ENCODE data around the gene ADAM12.

ADAM12 gene

GRCh38 chr10:126423732-126424491 is 35.6 kb upstream of the ADAM12 start:
- Histone ChIP-seq H3K27ac (ENCODE audit: low read depth, low read length) (no peak overlapping the region), H3K4me3 (ENCODE audit: low read depth, low read length) (no peak overlapping the region), H3K79me2 (ENCODE audit: control insufficient read depth, insufficient read depth, low read length, unreplicated experiment) (no peaks in the 10 kb centered on the region), H2AFZ (ENCODE audit: low read length, unreplicated experiment) (no peak overlapping the region), H3K36me3 (ENCODE audit: insufficient read depth, low read length) (peaks cover 5% of the 10 kb centered on the region; the same call in 1 of the 2 replicates), H3K4me1 (ENCODE audit: control insufficient read depth, insufficient read depth, low read length, unreplicated experiment) (peaks cover 29% of the 10 kb centered on the region), H3K27me3 (ENCODE audit: insufficient read depth, low read length) (no peaks in the 10 kb centered on the region)

GRCh38 chr10:126422567-126422966 is 34.3 kb upstream of the ADAM12 start:
- H3K4me1 ChIP-seq (ENCODE audit: control insufficient read depth, insufficient read depth, low read length, unreplicated experiment) = peaks cover 29% of the 10 kb centered on the region

GRCh38 chr10:126421756-126422256 is 33.5 kb upstream of the ADAM12 start:
- Histone ChIP-seq H3K4me3 (ENCODE audit: low read depth, low read length) (peak overlapping the region; percentile 61), H2AFZ (ENCODE audit: low read length, unreplicated experiment) (no peak overlapping the region), H3K27ac (ENCODE audit: low read depth, low read length) (peak overlapping the region; percentile 95), H3K36me3 (ENCODE audit: insufficient read depth, low read length) (peaks cover 5% of the 10 kb centered on the region; the same call in 1 of the 2 replicates), H3K4me1 (ENCODE audit: control insufficient read depth, insufficient read depth, low read length, unreplicated experiment) (peaks cover 29% of the 10 kb centered on the region), H3K27me3 (ENCODE audit: insufficient read depth, low read length) (no peaks in the 10 kb centered on the region), H3K79me2 (ENCODE audit: control insufficient read depth, insufficient read depth, low read length, unreplicated experiment) (no peaks in the 10 kb centered on the region)

More at GRCh38 chr10:126422567-126422966, 34.3 kb upstream of the ADAM12 start:
- H2AFZ ChIP-seq (ENCODE audit: low read length, unreplicated experiment) = no peak overlapping the region
- H3K79me2 ChIP-seq (ENCODE audit: control insufficient read depth, insufficient read depth, low read length, unreplicated experiment) = no peaks in the 10 kb centered on the region
- no peaks in the 10 kb centered on the region for H3K27me3 ChIP-seq (ENCODE audit: insufficient read depth, low read length)
- peak overlapping the region; percentile 95 for H3K27ac ChIP-seq (ENCODE audit: low read depth, low read length)
- H3K4me3 ChIP-seq (ENCODE audit: low read depth, low read length) = peak overlapping the region; percentile 39
- H3K36me3 ChIP-seq (ENCODE audit: insufficient read depth, low read length) = peaks cover 5% of the 10 kb centered on the region; the same call in 1 of the 2 replicates

GRCh38 chr10:126420567-126421300 is 32.5 kb upstream of the ADAM12 start:
- H3K27ac ChIP-seq (ENCODE audit: low read depth, low read length) = peak overlapping the region; percentile 95

GRCh38 chr10:126417220-126417825 is 29.0 kb upstream of the ADAM12 start:
- peaks cover 18% of the 10 kb centered on the region for H3K4me1 ChIP-seq (ENCODE audit: control insufficient read depth, insufficient read depth, low read length, unreplicated experiment)
- H3K4me3 ChIP-seq (ENCODE audit: low read depth, low read length) = no peak overlapping the region
- H3K36me3 ChIP-seq (ENCODE audit: insufficient read depth, low read length) = no peaks in the 10 kb centered on the region
- H3K27ac ChIP-seq (ENCODE audit: low read depth, low read length) = no peak overlapping the region
- no peaks in the 10 kb centered on the region for H3K79me2 ChIP-seq (ENCODE audit: control insufficient read depth, insufficient read depth, low read length, unreplicated experiment)
- no peaks in the 10 kb centered on the region for H3K27me3 ChIP-seq (ENCODE audit: insufficient read depth, low read length)
- no peak overlapping the region for H2AFZ ChIP-seq (ENCODE audit: low read length, unreplicated experiment)

More at GRCh38 chr10:126420567-126421300, 32.5 kb upstream of the ADAM12 start:
- Histone ChIP-seq H2AFZ (ENCODE audit: low read length, unreplicated experiment) (peak overlapping the region; percentile 30), H3K27me3 (ENCODE audit: insufficient read depth, low read length) (no peaks in the 10 kb centered on the region), H3K4me3 (ENCODE audit: low read depth, low read length) (peak overlapping the region; percentile 61), H3K36me3 (ENCODE audit: insufficient read depth, low read length) (peaks cover 5% of the 10 kb centered on the region; the same call in 1 of the 2 replicates), H3K4me1 (ENCODE audit: control insufficient read depth, insufficient read depth, low read length, unreplicated experiment) (peaks cover 29% of the 10 kb centered on the region), H3K79me2 (ENCODE audit: control insufficient read depth, insufficient read depth, low read length, unreplicated experiment) (no peaks in the 10 kb centered on the region)

GRCh38 chr10:126409821-126410220 is 21.5 kb upstream of the ADAM12 start:
- no peak overlapping the region for H2AFZ ChIP-seq (ENCODE audit: low read length, unreplicated experiment)
- no peaks in the 10 kb centered on the region for H3K27me3 ChIP-seq (ENCODE audit: insufficient read depth, low read length)
- peaks cover 8% of the 10 kb centered on the region for H3K4me1 ChIP-seq (ENCODE audit: control insufficient read depth, insufficient read depth, low read length, unreplicated experiment)
- H3K4me3 ChIP-seq (ENCODE audit: low read depth, low read length) = no peak overlapping the region
- H3K36me3 ChIP-seq (ENCODE audit: insufficient read depth, low read length) = no peaks in the 10 kb centered on the region
- H3K27ac ChIP-seq (ENCODE audit: low read depth, low read length) = no peak overlapping the region
- no peaks in the 10 kb centered on the region for H3K79me2 ChIP-seq (ENCODE audit: control insufficient read depth, insufficient read depth, low read length, unreplicated experiment)

- Histone ChIP-seq H3K79me2 (ENCODE audit: control insufficient read depth, insufficient read depth, low read length, unreplicated experiment) (no peaks in the 10 kb centered on the region), H3K4me1 (ENCODE audit: control insufficient read depth, insufficient read depth, low read length, unreplicated experiment) (peaks cover 8% of the 10 kb centered on the region), H3K27me3 (ENCODE audit: insufficient read depth, low read length) (no peaks in the 10 kb centered on the region), H2AFZ (ENCODE audit: low read length, unreplicated experiment) (no peak overlapping the region), H3K36me3 (ENCODE audit: insufficient read depth, low read length) (no peaks in the 10 kb centered on the region), H3K27ac (ENCODE audit: low read depth, low read length) (no peak overlapping the region), H3K4me3 (ENCODE audit: low read depth, low read length) (no peak overlapping the region)
Observed at GRCh38 chr10:126408953-126409641, 20.8 kb upstream of the ADAM12 start.

- H2AFZ ChIP-seq (ENCODE audit: low read length, unreplicated experiment) = no peak overlapping the region
- no peak overlapping the region for H3K27ac ChIP-seq (ENCODE audit: low read depth, low read length)
- no peak overlapping the region for H3K4me3 ChIP-seq (ENCODE audit: low read depth, low read length)
- H3K36me3 ChIP-seq (ENCODE audit: insufficient read depth, low read length) = no peaks in the 10 kb centered on the region
- H3K4me1 ChIP-seq (ENCODE audit: control insufficient read depth, insufficient read depth, low read length, unreplicated experiment) = peaks cover 8% of the 10 kb centered on the region
- no peaks in the 10 kb centered on the region for H3K79me2 ChIP-seq (ENCODE audit: control insufficient read depth, insufficient read depth, low read length, unreplicated experiment)
- H3K27me3 ChIP-seq (ENCODE audit: insufficient read depth, low read length) = no peaks in the 10 kb centered on the region
Observed at GRCh38 chr10:126407831-126408230, 19.6 kb upstream of the ADAM12 start.

GRCh38 chr10:126405239-126405775 is 17.0 kb upstream of the ADAM12 start:
- no peak overlapping the region for H2AFZ ChIP-seq (ENCODE audit: low read length, unreplicated experiment)
- H3K27me3 ChIP-seq (ENCODE audit: insufficient read depth, low read length) = no peaks in the 10 kb centered on the region
- H3K4me1 ChIP-seq (ENCODE audit: control insufficient read depth, insufficient read depth, low read length, unreplicated experiment) = peaks cover 8% of the 10 kb centered on the region
- H3K27ac ChIP-seq (ENCODE audit: low read depth, low read length) = no peak overlapping the region
- H3K36me3 ChIP-seq (ENCODE audit: insufficient read depth, low read length) = no peaks in the 10 kb centered on the region
- no peak overlapping the region for H3K4me3 ChIP-seq (ENCODE audit: low read depth, low read length)
- H3K79me2 ChIP-seq (ENCODE audit: control insufficient read depth, insufficient read depth, low read length, unreplicated experiment) = no peaks in the 10 kb centered on the region
